GM23338 (cell line): Measurements from ENCODE around the gene FOXP1. TPM values are rescaled to one million over a fixed set of nuclear protein-coding genes. Genes with fewer than 3 reads are reported as not detected.

Source experiments
- ATAC-seq: fragments of 200-7000 bp; cut with Tn5 transposase; 3 replicates; pipeline ENCODE4 v1.9.1; 2020
- DNase-seq: peaks from one replicate; pipeline ENCODE4 v3.0.0-alpha.2; 2015; ENCODE audit warnings: low spot score
- H2AFZ ChIP-seq: fragments of 200-600 bp; sonication (generic); 2 replicates; pipeline ENCODE4 v1.8.0; 2016; ENCODE audit warnings: antibody characterized with exemption, mild to moderate bottlenecking, moderate library complexity
- H3F3A ChIP-seq: fragments of 200-600 bp; sonication (generic); replicated peaks from 2 replicates; pipeline ENCODE4 v1.8.0; 2017; ENCODE audit warnings: antibody characterized with exemption, mixed run types, low read depth
- H3K27ac ChIP-seq: fragments of 200-600 bp; sonication (generic); 2 replicates; pipeline ENCODE4 v1.6.1; 2016; ENCODE audit warnings: low read depth
- H3K27me3 ChIP-seq: fragments of 200-600 bp; sonication (generic); 2 replicates; pipeline ENCODE4 v1.8.0; 2016; ENCODE audit warnings: mild to moderate bottlenecking, mixed run types, moderate library complexity; ENCODE audit not compliant: insufficient read depth
- H3K36me3 ChIP-seq: fragments of 200-600 bp; sonication (generic); 2 replicates; pipeline ENCODE4 v1.8.0; 2016; ENCODE audit warnings: mild to moderate bottlenecking; ENCODE audit not compliant: insufficient read depth
- H3K4me1 ChIP-seq: fragments of 200-600 bp; sonication (generic); 2 replicates; pipeline ENCODE4 v1.8.0; 2016; ENCODE audit warnings: mild to moderate bottlenecking, moderate library complexity; ENCODE audit not compliant: insufficient read depth
- H3K4me2 ChIP-seq: fragments of 200-600 bp; sonication (generic); 2 replicates; pipeline ENCODE4 v1.7.1; 2017; ENCODE audit warnings: mixed run types
- H3K4me3 ChIP-seq: fragments of 200-600 bp; sonication (generic); 2 replicates; pipeline ENCODE4 v1.6.1; 2016; ENCODE audit warnings: mixed run types
- H3K79me2 ChIP-seq: fragments of 200-600 bp; sonication (generic); replicated peaks from 2 replicates; pipeline ENCODE4 v1.8.0; 2017; ENCODE audit warnings: mild to moderate bottlenecking; ENCODE audit not compliant: insufficient read depth
- H3K9me2 ChIP-seq: fragments of 200-600 bp; sonication (generic); 2 replicates; pipeline ENCODE4 v1.8.0; 2017; ENCODE audit not compliant: insufficient read depth
- H4K20me1 ChIP-seq: fragments of 200-600 bp; sonication (generic); replicated peaks from 2 replicates; pipeline ENCODE4 v1.8.0; 2017; ENCODE audit warnings: mild to moderate bottlenecking; ENCODE audit not compliant: insufficient read depth
- H3K27ac Mint-ChIP-seq: 2 replicates; pipeline ENCODE4 v1.8.0; 2020; ENCODE audit warnings: inconsistent platforms, mild to moderate bottlenecking, moderate library complexity, mixed read lengths
- H3K27me3 Mint-ChIP-seq: 3 replicates; pipeline ENCODE4 v1.8.0; 2022; ENCODE audit warnings: low read depth, mild to moderate bottlenecking, moderate library complexity, mixed read lengths, inconsistent platforms; ENCODE audit not compliant: insufficient read depth, poor library complexity
- H3K36me3 Mint-ChIP-seq: 3 replicates; pipeline ENCODE4 v1.8.0; 2021; ENCODE audit warnings: low read depth, mild to moderate bottlenecking, inconsistent platforms, moderate library complexity, mixed read lengths
- H3K4me1 Mint-ChIP-seq: 3 replicates; pipeline ENCODE4 v1.8.0; 2020; ENCODE audit warnings: mild to moderate bottlenecking, inconsistent platforms, mixed read lengths
- H3K4me3 Mint-ChIP-seq: 3 replicates; pipeline ENCODE4 v1.8.0; 2021; ENCODE audit warnings: moderate library complexity, mild to moderate bottlenecking, inconsistent platforms, mixed read lengths
- H3K9me3 Mint-ChIP-seq: 3 replicates; pipeline ENCODE4 v1.8.0; 2020; ENCODE audit warnings: moderate library complexity, mild to moderate bottlenecking, inconsistent platforms, mixed read lengths
- CREB1 ChIP-seq: fragments of 250-450 bp; sonication (Bioruptor Pico); IDR thresholded peaks from 2 replicates; pipeline ENCODE4 v1.5.0; 2020; ENCODE audit warnings: low read depth, mild to moderate bottlenecking, moderate library complexity
- CTCF ChIP-seq, 2 experiments: fragments of 200-600 bp in 1 of 2; sonication (generic) in 1 of 2; conservative IDR thresholded peaks; 2 replicates each; pipeline versions ENCODE4 v1.5.1 to v1.6.1; 2016 to 2017; ENCODE audit warnings: antibody characterized with exemption in 2 of 2, low read depth in 2 of 2, mild to moderate bottlenecking in 2 of 2, moderate library complexity in 1 of 2
- ETS1 ChIP-seq: IDR thresholded peaks from 2 replicates; pipeline ENCODE4 v1.6.1; 2016; ENCODE audit warnings: antibody characterized with exemption
- EZH2 ChIP-seq: fragments of 200-600 bp; sonication (generic); IDR thresholded peaks from one replicate; pipeline ENCODE4 v1.8.0; 2017; ENCODE audit warnings: antibody characterized with exemption, mild to moderate bottlenecking, low read depth; ENCODE audit not compliant: unreplicated experiment
- EZH2phosphoT487 ChIP-seq: fragments of 200-600 bp; sonication (generic); IDR thresholded peaks from one replicate; pipeline ENCODE4 v1.8.1; 2018; ENCODE audit warnings: antibody characterized with exemption; ENCODE audit not compliant: unreplicated experiment
- JUNB ChIP-seq: IDR thresholded peaks from one replicate; pipeline ENCODE4 v1.6.1; 2016; ENCODE audit warnings: antibody characterized with exemption; ENCODE audit not compliant: unreplicated experiment
- NANOG ChIP-seq: IDR thresholded peaks from 2 replicates; pipeline ENCODE4 v1.6.1; 2016; ENCODE audit warnings: antibody characterized with exemption, borderline replicate concordance
- POLR2AphosphoS5 ChIP-seq: IDR thresholded peaks from 2 replicates; pipeline ENCODE4 v1.6.1; 2016; ENCODE audit warnings: antibody characterized with exemption, low read depth
- REST ChIP-seq: IDR thresholded peaks from one replicate; pipeline ENCODE4 v1.6.1; 2018; ENCODE audit warnings: antibody characterized with exemption; ENCODE audit not compliant: unreplicated experiment
- STAT1 ChIP-seq: IDR thresholded peaks from one replicate; pipeline ENCODE4 v1.6.1; 2016; ENCODE audit warnings: antibody characterized with exemption; ENCODE audit not compliant: unreplicated experiment
- ZNF114 ChIP-seq: fragments of 250-450 bp; sonication (Bioruptor Pico); IDR thresholded peaks from 2 replicates; pipeline ENCODE4 v1.5.0; 2020; ENCODE audit warnings: mild to moderate bottlenecking, moderate library complexity
- ZNF331 ChIP-seq: fragments of 250-450 bp; sonication (Bioruptor Pico); IDR thresholded peaks from 2 replicates; pipeline ENCODE4 v1.5.0; 2020; ENCODE audit warnings: low read depth, mild to moderate bottlenecking, moderate library complexity
- ZNF462 ChIP-seq: fragments of 250-450 bp; sonication (Bioruptor Pico); IDR thresholded peaks from 2 replicates; pipeline ENCODE4 v1.5.0; 2020; ENCODE audit warnings: mild to moderate bottlenecking, moderate library complexity
- polyA plus RNA-seq: library from polyadenylated mRNA; unstranded; fragments of >200 nt; fragmentation: Nextera tagmentation; extraction: Ambion mirVana; gene quantifications from 2 replicates; pipeline ENCODE4 v1.2.1, GENCODE V29; 2016
- total RNA-seq: library from RNA; depleted of rRNA; stranded (reverse); fragments of >200 nt; shearing (Covaris generic); gene quantifications from 2 replicates; pipeline ENCODE4 v1.2.3, GENCODE V29; 2014

FOXP1 gene
- total and polyA plus RNA-seq, 2 experiments from 2014 or later, result 32.9 to 35.5 TPM

GRCh38 chr3:71317140-71317539, 266.4 kb downstream of the FOXP1 start:
- Mint-ChIP-seq H3K4me1 (no peaks in the 10 kb centered on the region; the same call in 2 of the 3 replicates), H3K27ac (no peak overlapping the region), H3K27me3 (peaks cover 3% of the 10 kb centered on the region), H3K9me3 (no peaks in the 10 kb centered on the region; the same call in 2 of the 3 replicates), H3K4me3 (no peak overlapping the region), H3K36me3 (no peaks in the 10 kb centered on the region)
- no peak overlapping the region for H3K4me2 ChIP-seq
- no peaks in the 10 kb centered on the region for H3K79me2 ChIP-seq
- H3K36me3 ChIP-seq, result no peaks in the 10 kb centered on the region
- no peaks in the 10 kb centered on the region for H3F3A ChIP-seq
- H4K20me1 ChIP-seq, result no peaks in the 10 kb centered on the region
- TF ChIP-seq NANOG (no peak), REST (no peak), ZNF331 (no peak), EZH2 (no peak), JUNB (no peak), CREB1 (CRISPR knock-in tag) (no peak), STAT1 (no peak), POLR2AphosphoS5 (no peak), EZH2phosphoT487 (no peak), ZNF114 (CRISPR knock-in tag) (no peak), ETS1 (no peak), CTCF (conservative IDR thresholded peaks at IDR 0.05; ENCODE audit: low read depth in 2 of 2) (no peak), ZNF462 (CRISPR knock-in tag) (no peak)
- no peaks in the 10 kb centered on the region for H3K4me1 ChIP-seq
- DNase-seq (no peak), ATAC-seq (no peak)
- H3K9me2 ChIP-seq, result no peaks in the 10 kb centered on the region
- no peaks in the 10 kb centered on the region for H3K27me3 ChIP-seq
- no peak overlapping the region for H3K27ac ChIP-seq
- H2AFZ ChIP-seq, result no peak overlapping the region
- no peak overlapping the region for H3K4me3 ChIP-seq
